Neural cell (in vitro differentiated cells): ENCODE measurements around the gene EDA2R. TPM values are rescaled to one million over a fixed set of nuclear protein-coding genes. Genes with fewer than 3 reads are reported as not detected.

ENCODE experiments used
- H2AFZ ChIP-seq: fragments of 200-600, 300-800 bp; sonication (generic), shearing (Covaris generic); 2 replicates; pipeline ENCODE4 v1.6.0; 2014; ENCODE audit warnings: low read depth, mild to moderate bottlenecking, antibody characterized with exemption, low read length, moderate library complexity
- H3F3A ChIP-seq: fragments of 200-600 bp; shearing (Covaris generic); 2 replicates; pipeline ENCODE4 v1.6.1; 2016; ENCODE audit warnings: mild to moderate bottlenecking, moderate library complexity, mixed read lengths, antibody characterized with exemption, low read length; ENCODE audit not compliant: insufficient read depth, poor library complexity, severe bottlenecking
- H3K27ac ChIP-seq: fragments of 200-600, 300-800 bp; sonication (generic), shearing (Covaris generic); 2 replicates; pipeline ENCODE4 v1.5.1; 2014; ENCODE audit warnings: mild to moderate bottlenecking, low read length, moderate library complexity
- H3K27me3 ChIP-seq: fragments of 300-800, 200-600 bp; sonication (generic), shearing (Covaris generic); 2 replicates; pipeline ENCODE4 v1.6.0; 2014; ENCODE audit warnings: mild to moderate bottlenecking, low read depth, low read length, moderate library complexity; ENCODE audit not compliant: insufficient read depth
- H3K36me3 ChIP-seq: fragments of 300-800, 200-600 bp; sonication (generic), shearing (Covaris generic); 2 replicates; pipeline ENCODE4 v1.5.1; 2014; ENCODE audit warnings: mild to moderate bottlenecking, antibody characterized with exemption, low read length, moderate library complexity; ENCODE audit not compliant: insufficient read depth
- H3K4me2 ChIP-seq: fragments of 300-800, 200-600 bp; sonication (generic), shearing (Covaris generic); 2 replicates; pipeline ENCODE4 v1.6.0; 2014; ENCODE audit warnings: mild to moderate bottlenecking, low read length
- H3K4me3 ChIP-seq: fragments of 300-800, 200-600 bp; sonication (generic), shearing (Covaris generic); 2 replicates; pipeline ENCODE4 v1.5.1; 2014; ENCODE audit warnings: mild to moderate bottlenecking, low read length, moderate library complexity
- H3K79me2 ChIP-seq: fragments of 200-600 bp; shearing (Covaris generic); replicated peaks from 2 replicates; pipeline ENCODE4 v1.6.0; 2014; ENCODE audit warnings: mild to moderate bottlenecking, low read length, moderate library complexity; ENCODE audit not compliant: insufficient read depth
- H3K9ac ChIP-seq: fragments of 300-800, 200-600 bp; sonication (generic), shearing (Covaris generic); 2 replicates; pipeline ENCODE4 v1.6.1; 2016; ENCODE audit warnings: mild to moderate bottlenecking, low read length, mixed read lengths
- H3K9me2 ChIP-seq: fragments of 200-600 bp; shearing (Covaris generic); 2 replicates; pipeline ENCODE4 v1.6.1; 2016; ENCODE audit warnings: mild to moderate bottlenecking, low read length, mixed read lengths; ENCODE audit not compliant: insufficient read depth
- H3K9me3 ChIP-seq: fragments of 200-600, 300-800 bp; sonication (generic), shearing (Covaris generic); 2 replicates; pipeline ENCODE4 v1.6.1; 2016; ENCODE audit warnings: mild to moderate bottlenecking, mixed run types, low read length, moderate library complexity, mixed read lengths
- H4K20me1 ChIP-seq: fragments of 200-600 bp; shearing (Covaris generic); 2 replicates; pipeline ENCODE4 v1.6.1; 2016; ENCODE audit warnings: mild to moderate bottlenecking, mixed run types; ENCODE audit not compliant: insufficient read depth
- CTCF ChIP-seq: fragments of 450-650 bp; IDR thresholded peaks from 2 replicates; pipeline ENCODE4 v1.5.1; 2014; ENCODE audit warnings: antibody characterized with exemption, mild to moderate bottlenecking, moderate library complexity; ENCODE audit not compliant: poor library complexity, severe bottlenecking
- EP300 ChIP-seq: fragments of 450-650 bp; conservative IDR thresholded peaks from 2 replicates; pipeline ENCODE4 v1.6.1; 2014; ENCODE audit warnings: antibody characterized with exemption, mild to moderate bottlenecking, moderate library complexity; ENCODE audit not compliant: poor library complexity, severe bottlenecking
- EZH2 ChIP-seq: fragments of 200-600, 300-800 bp; shearing (Covaris generic), sonication (generic); IDR thresholded peaks from 2 replicates; pipeline ENCODE4 v1.6.1; 2014; ENCODE audit warnings: antibody characterized with exemption, low read length, borderline replicate concordance, mild to moderate bottlenecking; ENCODE audit not compliant: insufficient read depth, poor library complexity, severe bottlenecking
- MXI1 ChIP-seq: fragments of 450-650 bp; conservative IDR thresholded peaks from 2 replicates; pipeline ENCODE4 v1.6.1; 2014; ENCODE audit warnings: antibody characterized with exemption, mild to moderate bottlenecking; ENCODE audit not compliant: poor library complexity, severe bottlenecking
- POLR2AphosphoS5 ChIP-seq: IDR thresholded peaks from 2 replicates; pipeline ENCODE4 v1.6.1; 2012
- RAD21 ChIP-seq: fragments of 450-650 bp; conservative IDR thresholded peaks from 2 replicates; pipeline ENCODE4 v1.6.1; 2014; ENCODE audit warnings: antibody characterized with exemption, mild to moderate bottlenecking, moderate library complexity
- REST ChIP-seq: IDR thresholded peaks from 2 replicates; pipeline ENCODE4 v1.6.1; 2012; ENCODE audit warnings: borderline replicate concordance
- SMC3 ChIP-seq: fragments of 450-650 bp; conservative IDR thresholded peaks from 2 replicates; pipeline ENCODE4 v1.6.1; 2014; ENCODE audit warnings: antibody characterized with exemption, mild to moderate bottlenecking, moderate library complexity; ENCODE audit not compliant: poor library complexity
- TAF1 ChIP-seq: IDR thresholded peaks from 2 replicates; pipeline ENCODE4 v1.6.1; 2012; ENCODE audit warnings: low read depth
- polyA plus RNA-seq: library from polyadenylated mRNA; depleted of rRNA; stranded (reverse); fragments of >200 nt; gene quantifications from 2 replicates; pipeline ENCODE4 v1.2.3, GENCODE V29; 2014

The EDA2R gene
- polyA plus RNA-seq, 1 donor from 2014 or later, result 4.9 TPM

- H3K9ac ChIP-seq, result no peak overlapping the region
- TF ChIP-seq EZH2 (no peak), REST (no peak), MXI1 (no peak), POLR2AphosphoS5 (no peak), SMC3 (no peak), RAD21 (no peak), EP300 (no peak), CTCF (no peak), TAF1 (no peak)
- H3K4me2 ChIP-seq, result no peak overlapping the region
- no peaks in the 10 kb centered on the region for H3K79me2 ChIP-seq
- H3K27me3 ChIP-seq, result no peaks in the 10 kb centered on the region
- H3K9me2 ChIP-seq, result no peaks in the 10 kb centered on the region
- no peaks in the 10 kb centered on the region for H3K36me3 ChIP-seq
- no peaks in the 10 kb centered on the region for H4K20me1 ChIP-seq
- H2AFZ ChIP-seq, result no peak overlapping the region
- no peaks in the 10 kb centered on the region for H3F3A ChIP-seq
- H3K4me3 ChIP-seq, result no peak overlapping the region
- H3K27ac ChIP-seq, result no peak overlapping the region
- no peaks in the 10 kb centered on the region for H3K9me3 ChIP-seq
These were observed 84.9 kb downstream of the EDA2R start for GRCh38 chrX:66553973-66554372.

DNA sequence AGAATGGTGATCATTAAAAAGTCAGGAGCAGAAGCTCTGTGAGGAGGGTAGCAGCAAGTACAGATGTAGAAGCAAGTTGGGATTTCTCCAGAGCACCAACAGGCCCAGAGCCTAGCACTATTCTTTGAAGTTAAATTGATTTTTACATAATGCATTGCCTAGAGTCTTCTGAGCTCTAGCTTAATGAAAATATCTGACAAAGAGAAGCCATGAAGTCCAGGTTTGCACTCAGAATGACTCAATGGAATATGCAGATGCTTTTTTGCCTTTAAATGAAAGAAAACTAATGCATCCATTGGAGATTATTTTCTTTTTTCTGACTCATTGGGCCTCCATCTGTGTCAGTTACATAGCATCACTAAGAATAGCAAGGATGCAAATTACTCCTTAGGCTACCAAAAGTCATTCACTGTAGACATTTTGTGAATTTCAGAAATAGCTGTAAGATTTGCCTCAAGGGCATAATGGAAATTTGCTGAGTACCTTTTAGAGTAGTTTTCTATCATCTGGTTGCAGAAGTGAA, 91.0 kb downstream of the EDA2R start:
- no peaks in the 10 kb centered on the region for H3K79me2 ChIP-seq
- H3K9ac ChIP-seq, result no peak overlapping the region
- no peaks in the 10 kb centered on the region for H3F3A ChIP-seq
- H4K20me1 ChIP-seq, result no peaks in the 10 kb centered on the region
- H3K4me3 ChIP-seq, result no peak overlapping the region
- no peak overlapping the region for H3K27ac ChIP-seq
- no peaks in the 10 kb centered on the region for H3K27me3 ChIP-seq
- no peaks in the 10 kb centered on the region for H3K36me3 ChIP-seq
- no peak overlapping the region for H3K4me2 ChIP-seq
- TF ChIP-seq EP300 (no peak), CTCF (no peak), TAF1 (no peak), RAD21 (no peak), MXI1 (no peak), REST (no peak)
- no peaks in the 10 kb centered on the region for H3K9me3 ChIP-seq
- no peak overlapping the region for H2AFZ ChIP-seq
- H3K9me2 ChIP-seq, result no peaks in the 10 kb centered on the region
